HCT116 (cell line): ENCODE data around the gene AIFM1. TPM values are rescaled to one million over a fixed set of nuclear protein-coding genes. Genes with fewer than 3 reads are reported as not detected.

Experiments
- ATAC-seq: fragments of 200-7000 bp; cut with Tn5 transposase; 2 replicates; pipeline ENCODE4 v1.9.1; 2020; ENCODE audit warnings: mild to moderate bottlenecking, moderate library complexity
- BruUV-seq: library from RNA; stranded (reverse); fragments of 400-500 nt; replicated peaks from 2 replicates; lab custom pipeline; 2021; lab: Mats Ljungman, UMichigan
- CTCF ChIA-PET: fragments of 300-600 bp; sonication (Branson Sonifier 250); formaldehyde crosslinking; loops from one replicate; lab custom pipeline; 2021; ENCODE audit warnings: antibody characterized with exemption; lab: Charles Lee
- POLR2A ChIA-PET: fragments of 300-600, 350-600 bp; sonication (Branson Sonifier 250); formaldehyde crosslinking; loops from one replicate; lab custom pipeline; 2021; ENCODE audit warnings: antibody characterized with exemption; lab: Charles Lee
- RAD21 ChIA-PET, 2 experiments: fragments of 300-600 bp; sonication (Branson Sonifier 250); formaldehyde crosslinking; loops; one replicate each; lab custom pipeline; 2023; ENCODE audit warnings: low total read pairs in 2 of 2; ENCODE audit not compliant: uncharacterized antibody in 2 of 2, unreplicated experiment in 2 of 2, low non-redundant PET in 1 of 2; lab: Charles Lee
- DNase-seq: peaks from one replicate; pipeline ENCODE4 v3.0.0-alpha.2; 2010; ENCODE audit warnings: low read depth, low spot score
- H2AFZ ChIP-seq: fragments of 200-600 bp; shearing (Covaris generic), sonication (generic); 2 replicates; pipeline ENCODE4 v1.6.1; 2017; ENCODE audit warnings: low read depth, mixed run types, mixed read lengths, antibody characterized with exemption, low read length; ENCODE audit not compliant: poor library complexity, severe bottlenecking
- H3K27ac ChIP-seq: 2 replicates; pipeline ENCODE4 v1.5.1; 2012; ENCODE audit warnings: low read depth, low read length
- H3K27me3 ChIP-seq: fragments of 200-600 bp; sonication (generic); 2 replicates; pipeline ENCODE4 v1.6.1; 2016; ENCODE audit warnings: mixed run types, low read length, mixed read lengths; ENCODE audit not compliant: insufficient read depth
- H3K36me3 ChIP-seq, 2 experiments: fragments of 200-500 bp in 1 of 2; fragments of 200-600 bp in 1 of 2; sonication (Bioruptor generic) in 1 of 2; sonication (generic) in 1 of 2; 2 replicates each; pipeline versions ENCODE4 v1.5.1 to v1.6.1; 2014 to 2016; ENCODE audit warnings: low read length in 2 of 2, inconsistent platforms in 1 of 2, mixed read lengths in 1 of 2, mixed run types in 1 of 2; ENCODE audit not compliant: insufficient read depth in 2 of 2, control insufficient read depth in 1 of 2
- H3K4me1 ChIP-seq, 2 experiments: fragments of 200-600 bp in 1 of 2; sonication (generic) in 1 of 2; 2 replicates each; pipeline versions ENCODE4 v1.5.1 to v1.6.1; 2012 to 2017; ENCODE audit warnings: low read length in 2 of 2, inconsistent platforms in 1 of 2, mild to moderate bottlenecking in 1 of 2, mixed read lengths in 1 of 2, mixed run types in 1 of 2, moderate library complexity in 1 of 2; ENCODE audit not compliant: insufficient read depth in 2 of 2, control insufficient read depth in 1 of 2
- H3K4me2 ChIP-seq: fragments of 200-600 bp; sonication (generic); 2 replicates; pipeline ENCODE4 v1.6.1; 2017; ENCODE audit warnings: mixed run types, low read length, mixed read lengths
- H3K4me3 ChIP-seq, 2 experiments: fragments of 200-600 bp in 1 of 2; sonication (generic) in 1 of 2; replicated peaks in 1 of 2; 2 replicates each; pipeline ENCODE4 v1.5.1; 2011 to 2016; ENCODE audit warnings: low read length in 2 of 2, control low read depth in 1 of 2, low read depth in 1 of 2, mild to moderate bottlenecking in 1 of 2, mixed read lengths in 1 of 2, mixed run types in 1 of 2
- H3K79me2 ChIP-seq: fragments of 200-600 bp; sonication (generic); 2 replicates; pipeline ENCODE4 v1.6.1; 2017; ENCODE audit warnings: mild to moderate bottlenecking, mixed run types, low read length, moderate library complexity, mixed read lengths; ENCODE audit not compliant: insufficient read depth
- H3K9ac ChIP-seq: fragments of 200-600 bp; sonication (generic); 2 replicates; pipeline ENCODE4 v1.6.1; 2016; ENCODE audit warnings: low read length, mixed read lengths
- H3K9me2 ChIP-seq: fragments of 200-600 bp; sonication (generic), shearing (Covaris generic); 2 replicates; pipeline ENCODE4 v1.6.1; 2017; ENCODE audit warnings: mixed run types, mild to moderate bottlenecking, moderate library complexity; ENCODE audit not compliant: insufficient read depth
- H3K9me3 ChIP-seq, 2 experiments: fragments of 200-500 bp in 1 of 2; fragments of 200-600 bp in 1 of 2; sonication (Bioruptor generic) in 1 of 2; sonication (generic) in 1 of 2; 2 replicates each; pipeline ENCODE4 v1.6.1; 2014 to 2017; ENCODE audit warnings: low read length in 2 of 2, mixed read lengths in 2 of 2, inconsistent platforms in 1 of 2, low read depth in 1 of 2, mild to moderate bottlenecking in 1 of 2, mixed run types in 1 of 2, moderate library complexity in 1 of 2; ENCODE audit not compliant: control insufficient read depth in 1 of 2, insufficient read depth in 1 of 2
- H4K20me1 ChIP-seq: fragments of 200-600 bp; sonication (generic), shearing (Covaris generic); 2 replicates; pipeline ENCODE4 v1.6.1; 2017; ENCODE audit warnings: mixed run types, mild to moderate bottlenecking, moderate library complexity; ENCODE audit not compliant: insufficient read depth
- CBX3 ChIP-seq: IDR thresholded peaks from 2 replicates; pipeline ENCODE4 v1.6.1; 2012; ENCODE audit warnings: low read depth
- EGR1 ChIP-seq: IDR thresholded peaks from 2 replicates; pipeline ENCODE4 v1.6.1; 2012; ENCODE audit warnings: low read depth
- ELF1 ChIP-seq: IDR thresholded peaks from 2 replicates; pipeline ENCODE4 v1.6.1; 2012; ENCODE audit warnings: low read depth, borderline replicate concordance
- EZH2 ChIP-seq: fragments of 200-600 bp; sonication (generic); IDR thresholded peaks from 2 replicates; pipeline ENCODE4 v1.6.1; 2017; ENCODE audit warnings: antibody characterized with exemption, mixed run types
- POLR2AphosphoS5 ChIP-seq: IDR thresholded peaks from 2 replicates; pipeline ENCODE4 v1.6.1; 2011; ENCODE audit warnings: mild to moderate bottlenecking, low read depth, low read length, moderate library complexity
- RAD21 ChIP-seq: IDR thresholded peaks from 2 replicates; pipeline ENCODE4 v1.6.1; 2012; ENCODE audit warnings: low read depth, mild to moderate bottlenecking
- SP1 ChIP-seq: IDR thresholded peaks from 2 replicates; pipeline ENCODE4 v1.6.1; 2012; ENCODE audit warnings: low read depth
- ZNF274 ChIP-seq: fragments of 200-500 bp; sonication (Bioruptor generic); IDR thresholded peaks from 2 replicates; pipeline ENCODE4 v1.6.1; 2014; ENCODE audit warnings: mild to moderate bottlenecking, low read depth, low read length, inconsistent platforms
- intact Hi-C: fragments of 100-400 bp; cut with micrococcal nuclease; formaldehyde crosslinking; loops from 2 replicates; pipeline ENCODE4 v1.10.0; 2022
- total RNA-seq: library from RNA; stranded (reverse); gene quantifications from one replicate; pipeline ENCODE4 v1.2.1, GENCODE V29; 2021; ENCODE audit not compliant: unreplicated experiment
- TF ChIP-seq, protein P1 (sequence below): IDR thresholded peaks from 2 replicates; pipeline ENCODE4 v1.6.1; 2012; ENCODE audit warnings: low read depth
- TF ChIP-seq, protein P2 (sequence below): IDR thresholded peaks from 2 replicates; pipeline ENCODE4 v1.6.1; 2012

Gene AIFM1
- total RNA-seq, 1 experiment from 2014 or later = 50.0 TPM

DNA sequence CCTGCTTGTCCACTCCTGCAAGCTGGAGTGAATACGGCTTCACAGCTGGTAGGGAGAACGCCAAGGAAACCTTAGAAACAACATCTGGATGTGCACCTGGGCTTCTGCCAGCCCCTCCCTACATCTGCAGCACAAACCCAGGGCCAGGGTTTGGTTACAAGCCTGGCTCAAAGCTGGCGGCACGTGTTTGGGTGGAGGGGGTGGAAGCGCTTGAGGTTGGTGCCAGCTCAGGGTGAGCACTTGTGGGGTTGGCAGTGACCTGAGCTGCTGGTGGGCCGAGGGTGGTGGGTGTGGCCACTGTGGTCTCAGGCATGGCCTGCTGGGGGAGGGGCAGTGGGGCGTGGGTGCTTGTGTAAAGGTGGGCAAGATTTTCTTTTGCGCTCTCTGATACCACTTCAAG is 70.9 kb downstream of the AIFM1 start:
- no peak for ATAC-seq
- Histone ChIP-seq H3K36me3 (no peaks in the 10 kb centered on the region), H3K79me2 (peaks cover 10% of the 10 kb centered on the region), H3K27me3 (no peaks in the 10 kb centered on the region), H3K9me2 (no peaks in the 10 kb centered on the region), H3K27ac (no peak overlapping the region), H3K9me3 (no peaks in the 10 kb centered on the region), H3K4me3 (no peak overlapping the region), H3K9ac (no peak overlapping the region), H4K20me1 (no peaks in the 10 kb centered on the region), H2AFZ (no peak overlapping the region), H3K4me1 (peaks cover 0 to 24% of the 10 kb centered on the region in 2 experiments; a peak in 1 of 4 replicates), H3K4me2 (no peak overlapping the region)
- no peak for DNase-seq
- POLR2A ChIA-PET = no interaction called here
- RAD21 ChIA-PET = no interaction called here
- CTCF ChIA-PET = no interaction called here
- BruUV-seq = no TSS peak
- intact Hi-C loops = no loop called here
- TF ChIP-seq ZNF274 (no peak), CBX3 (no peak)
- TF ChIP-seq, protein P1, sequence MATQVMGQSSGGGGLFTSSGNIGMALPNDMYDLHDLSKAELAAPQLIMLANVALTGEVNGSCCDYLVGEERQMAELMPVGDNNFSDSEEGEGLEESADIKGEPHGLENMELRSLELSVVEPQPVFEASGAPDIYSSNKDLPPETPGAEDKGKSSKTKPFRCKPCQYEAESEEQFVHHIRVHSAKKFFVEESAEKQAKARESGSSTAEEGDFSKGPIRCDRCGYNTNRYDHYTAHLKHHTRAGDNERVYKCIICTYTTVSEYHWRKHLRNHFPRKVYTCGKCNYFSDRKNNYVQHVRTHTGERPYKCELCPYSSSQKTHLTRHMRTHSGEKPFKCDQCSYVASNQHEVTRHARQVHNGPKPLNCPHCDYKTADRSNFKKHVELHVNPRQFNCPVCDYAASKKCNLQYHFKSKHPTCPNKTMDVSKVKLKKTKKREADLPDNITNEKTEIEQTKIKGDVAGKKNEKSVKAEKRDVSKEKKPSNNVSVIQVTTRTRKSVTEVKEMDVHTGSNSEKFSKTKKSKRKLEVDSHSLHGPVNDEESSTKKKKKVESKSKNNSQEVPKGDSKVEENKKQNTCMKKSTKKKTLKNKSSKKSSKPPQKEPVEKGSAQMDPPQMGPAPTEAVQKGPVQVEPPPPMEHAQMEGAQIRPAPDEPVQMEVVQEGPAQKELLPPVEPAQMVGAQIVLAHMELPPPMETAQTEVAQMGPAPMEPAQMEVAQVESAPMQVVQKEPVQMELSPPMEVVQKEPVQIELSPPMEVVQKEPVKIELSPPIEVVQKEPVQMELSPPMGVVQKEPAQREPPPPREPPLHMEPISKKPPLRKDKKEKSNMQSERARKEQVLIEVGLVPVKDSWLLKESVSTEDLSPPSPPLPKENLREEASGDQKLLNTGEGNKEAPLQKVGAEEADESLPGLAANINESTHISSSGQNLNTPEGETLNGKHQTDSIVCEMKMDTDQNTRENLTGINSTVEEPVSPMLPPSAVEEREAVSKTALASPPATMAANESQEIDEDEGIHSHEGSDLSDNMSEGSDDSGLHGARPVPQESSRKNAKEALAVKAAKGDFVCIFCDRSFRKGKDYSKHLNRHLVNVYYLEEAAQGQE = no peak

DNA sequence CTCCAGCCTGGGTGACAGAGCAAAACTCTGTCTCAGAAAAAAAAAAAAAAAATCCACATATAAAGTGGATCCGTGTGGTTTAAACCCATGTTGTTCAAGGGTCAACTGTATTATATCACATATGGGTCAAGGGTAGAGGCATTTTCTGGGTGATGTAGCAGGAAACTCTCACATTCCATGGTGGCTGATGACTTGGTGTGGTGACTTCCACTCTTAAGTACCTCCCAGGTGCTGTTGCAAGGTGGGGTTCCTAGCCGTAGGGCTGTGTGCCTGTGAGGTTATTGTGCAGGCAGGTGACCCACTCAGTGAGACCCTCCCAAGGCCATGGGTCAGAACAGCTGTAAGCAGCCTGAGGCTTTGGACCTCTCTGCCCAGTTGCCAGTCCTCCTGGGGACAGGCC is 72.4 kb downstream of the AIFM1 start:
- H3K27ac ChIP-seq = no peak overlapping the region

More for the DNA sequence above, 72.4 kb downstream of the AIFM1 start:
- Histone ChIP-seq H3K36me3 (no peaks in the 10 kb centered on the region), H3K9me2 (no peaks in the 10 kb centered on the region), H2AFZ (no peak overlapping the region), H3K9ac (no peak overlapping the region)
- POLR2A ChIA-PET = no interaction called here
- no peak for ATAC-seq
- DNase-seq = no peak
- TF ChIP-seq, protein P2, sequence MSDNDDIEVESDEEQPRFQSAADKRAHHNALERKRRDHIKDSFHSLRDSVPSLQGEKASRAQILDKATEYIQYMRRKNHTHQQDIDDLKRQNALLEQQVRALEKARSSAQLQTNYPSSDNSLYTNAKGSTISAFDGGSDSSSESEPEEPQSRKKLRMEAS = no peak
- no peak for TF ChIP-seq RAD21
- no peak for TF ChIP-seq ELF1
- no peak for TF ChIP-seq SP1
- TF ChIP-seq EGR1 = no peak
- no peak for TF ChIP-seq POLR2AphosphoS5
- TF ChIP-seq EZH2 = no peak
- TF ChIP-seq, all 23 proteins: peak for 0
- Histone ChIP-seq H3K27me3 (no peaks in the 10 kb centered on the region), H3K4me2 (no peak overlapping the region), H3K4me3 (no peak overlapping the region), H3K79me2 (peaks cover 6% of the 10 kb centered on the region), H3K9me3 (no peaks in the 10 kb centered on the region), H3K4me1 (peaks cover 0 to 27% of the 10 kb centered on the region in 2 experiments; a peak in 1 of 4 replicates), H4K20me1 (no peaks in the 10 kb centered on the region)
- ChIA-PET CTCF (no interaction called here), RAD21 (no interaction called here)
- no TSS peak for BruUV-seq
- intact Hi-C loops = no loop called here
